HepG2 (cell line): ENCODE data around the gene TRIM2. TPM values are rescaled to one million over a fixed set of nuclear protein-coding genes. Genes with fewer than 3 reads are reported as not detected.
A peak's percentile ranks its signal among the peaks of the same experiment; 100 is the strongest.

Source experiments
- GFI1 ChIP-seq: sonication (generic); formaldehyde crosslinking; IDR thresholded peaks from 2 replicates; pipeline ENCODE4 v1.5.0; 2020; ENCODE audit warnings: missing genetic modification reagents, mild to moderate bottlenecking, borderline replicate concordance
- HDAC1 ChIP-seq: sonication (generic); formaldehyde crosslinking; IDR thresholded peaks from 2 replicates; pipeline ENCODE4 v1.5.1; 2020; ENCODE audit warnings: mild to moderate bottlenecking, missing genetic modification reagents
- MAZ ChIP-seq, 2 experiments: sonication (generic) in 1 of 2; formaldehyde crosslinking in 1 of 2; IDR thresholded peaks; 2 replicates each; pipeline versions ENCODE4 v1.5.0 to v1.6.1; 2012 to 2020; ENCODE audit warnings: low read depth in 2 of 2, mild to moderate bottlenecking in 2 of 2, borderline replicate concordance in 1 of 2, improper control_type of control experiment in 1 of 2, low read length in 1 of 2, missing genetic modification reagents in 1 of 2, moderate library complexity in 1 of 2
- NFATC3 ChIP-seq: sonication (generic); formaldehyde crosslinking; IDR thresholded peaks from 2 replicates; pipeline ENCODE4 v1.5.1; 2020; ENCODE audit warnings: mild to moderate bottlenecking, missing genetic modification reagents
- SKIL ChIP-seq: sonication (generic); formaldehyde crosslinking; IDR thresholded peaks from 2 replicates; pipeline ENCODE4 v1.8.0; 2022; ENCODE audit warnings: missing genetic modification reagents, mild to moderate bottlenecking, moderate library complexity, borderline replicate concordance
- ZBTB39 ChIP-seq: sonication (generic); formaldehyde crosslinking; IDR thresholded peaks from 2 replicates; pipeline ENCODE4 v1.5.0; 2020; ENCODE audit warnings: missing genetic modification reagents
- ZBTB8A ChIP-seq: sonication (generic); formaldehyde crosslinking; IDR thresholded peaks from 2 replicates; pipeline ENCODE4 v1.4.0; 2020; ENCODE audit warnings: mild to moderate bottlenecking, low read depth, missing genetic modification reagents, borderline replicate concordance
- ZNF101 ChIP-seq: sonication (generic); formaldehyde crosslinking; IDR thresholded peaks from 2 replicates; pipeline ENCODE4 v1.4.0; 2020; ENCODE audit warnings: mild to moderate bottlenecking, low read depth, missing genetic modification reagents, borderline replicate concordance
- ZNF33B ChIP-seq: sonication (generic); formaldehyde crosslinking; IDR thresholded peaks from 2 replicates; pipeline ENCODE4 v1.5.1; 2020; ENCODE audit warnings: mild to moderate bottlenecking, missing genetic modification reagents
- ZNF362 ChIP-seq: sonication (generic); formaldehyde crosslinking; IDR thresholded peaks from 2 replicates; pipeline ENCODE4 v1.4.0; 2020; ENCODE audit warnings: missing genetic modification reagents, mild to moderate bottlenecking, borderline replicate concordance
- ZNF570 ChIP-seq: sonication (generic); formaldehyde crosslinking; IDR thresholded peaks from 2 replicates; pipeline ENCODE4 v1.4.0; 2020; ENCODE audit warnings: mild to moderate bottlenecking, missing genetic modification reagents, borderline replicate concordance
- ZNF574 ChIP-seq: sonication (generic); formaldehyde crosslinking; IDR thresholded peaks from 2 replicates; pipeline ENCODE4 v1.4.0; 2020; ENCODE audit warnings: missing genetic modification reagents
- polyA plus RNA-seq, 8 experiments: library from polyadenylated mRNA; depleted of rRNA in 3 of 8; stranded (reverse) in 7 of 8; unstranded in 1 of 8; fragments of >200 nt; fragmentation: Illumina TruSeq in 4 of 8; extraction: Trizol in 4 of 8; gene quantifications; 2 replicates each; pipeline versions ENCODE4 v1.2.1 to v1.2.3, GENCODE V29; 2011 to 2016; ENCODE audit warnings: low read depth in 4 of 8, missing spikeins in 1 of 8, mixed read lengths in 1 of 8; ENCODE audit not compliant: insufficient read depth in 1 of 8
- total RNA-seq, 5 experiments: library from RNA; depleted of rRNA; stranded (reverse); fragments of >200 nt; fragmentation: Illumina TruSeq; extraction: Trizol; gene quantifications; 2 replicates each; pipeline ENCODE4 v1.2.3, GENCODE V29; 2016; ENCODE audit warnings: low read depth in 1 of 5

The TRIM2 gene
- total and polyA plus RNA-seq, 2 of the 13 experiments (the other 11 are each of a cell fraction or from before 2014, with no cell fraction given): 2.1 to 4.2 TPM

- TF ChIP-seq SKIL (CRISPR knock-in tag): 0 out of 2 replicates have a peak, but pooled peaks have one; percentile 20
- TF ChIP-seq MAZ (IDR thresholded peaks at IDR 0.05; ENCODE audit: borderline replicate concordance, low read depth, low read length): no peak; the same call in 1 of the 2 replicates
- peak; percentile 62; the same call in 1 of the 2 replicates for TF ChIP-seq MAZ (CRISPR knock-in tag; IDR thresholded peaks at IDR 0.05; ENCODE audit: low read depth)
- peak; percentile 91 for TF ChIP-seq ZNF362
- TF ChIP-seq ZNF570 (CRISPR knock-in tag): no peak
- peak; percentile 62; the same call in 1 of the 2 replicates for TF ChIP-seq ZNF574
- no peak for TF ChIP-seq ZBTB8A (CRISPR knock-in tag)
- TF ChIP-seq ZBTB39 (CRISPR knock-in tag): no peak
- TF ChIP-seq GFI1 (CRISPR knock-in tag): 0 out of 2 replicates have a peak, but pooled peaks have one; percentile 54
- TF ChIP-seq NFATC3 (CRISPR knock-in tag): no peak
- TF ChIP-seq ZNF33B (CRISPR knock-in tag): peak; percentile 29; the same call in 1 of the 2 replicates
- TF ChIP-seq ZNF101 (CRISPR knock-in tag): no peak
- peak; percentile 79 for TF ChIP-seq HDAC1 (CRISPR knock-in tag)
These were observed 29.2 kb upstream of the TRIM2 start (continued) for GRCh38 chr4:153174821-153175567.
